Activated naive CD4-positive, alpha-beta T cell treated with anti-CD3 and anti-CD28 coated beads, Interleukin-2, amount 10 ng/mL, durations not matched to agents 7 days and 5 days (primary cell): ENCODE data around the gene SH3PXD2A.
"Not testable (repeated sequence)": the region's sequence is repeated elsewhere in the genome, so short reads cannot be mapped to it uniquely, and the experiment has no call there.

Source experiments
- CTCF ChIA-PET: fragments of 350-600 bp; sonication (Branson Sonifier 250); formaldehyde crosslinking; loops from one replicate; lab custom pipeline; 2021; ENCODE audit warnings: antibody characterized with exemption; lab: Charles Lee
- DNase-seq: peaks from one replicate; pipeline ENCODE4 v3.0.0-alpha.2; 2020
- H3K27ac Mint-ChIP-seq: one replicate; pipeline ENCODE4 v1.8.0; 2021; ENCODE audit warnings: mild to moderate bottlenecking, moderate library complexity, mixed read lengths
- H3K27me3 Mint-ChIP-seq: one replicate; pipeline ENCODE4 v1.8.0; 2021; ENCODE audit warnings: mild to moderate bottlenecking, mixed read lengths
- H3K36me3 Mint-ChIP-seq: one replicate; pipeline ENCODE4 v1.8.0; 2021; ENCODE audit warnings: mixed read lengths
- H3K4me1 Mint-ChIP-seq: one replicate; pipeline ENCODE4 v1.8.0; 2021; ENCODE audit warnings: mixed read lengths
- H3K4me3 Mint-ChIP-seq: one replicate; pipeline ENCODE4 v1.8.0; 2021; ENCODE audit warnings: mild to moderate bottlenecking, moderate library complexity, mixed read lengths
- H3K9me3 Mint-ChIP-seq: one replicate; pipeline ENCODE4 v1.8.0; 2021; ENCODE audit warnings: mixed read lengths

The SH3PXD2A gene

DNA sequence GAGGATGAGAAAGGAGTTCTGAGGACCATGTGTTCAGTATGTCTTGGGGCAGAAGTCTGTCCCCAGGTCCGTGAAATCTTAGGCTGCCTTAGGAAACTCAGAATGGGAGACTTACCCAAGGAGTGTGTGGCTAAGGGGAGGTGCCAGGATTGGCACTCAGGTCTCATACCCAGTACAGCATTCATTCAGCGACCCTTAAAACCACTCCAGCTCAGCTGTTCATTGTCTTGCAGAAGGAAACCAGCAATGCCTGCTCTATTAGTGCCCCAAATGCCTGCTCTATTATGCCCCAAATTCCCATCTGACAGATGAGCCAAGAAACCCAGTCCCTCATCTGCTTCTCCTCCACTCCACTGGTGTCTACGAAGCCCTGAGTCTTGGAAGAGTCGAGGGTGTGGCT, 214.1 kb downstream of the SH3PXD2A start:
- Mint-ChIP-seq H3K27me3 (no peaks in the 10 kb centered on the region), H3K27ac (no peak overlapping the region), H3K4me1 (no peaks in the 10 kb centered on the region), H3K9me3 (no peaks in the 10 kb centered on the region), H3K4me3 (no peak overlapping the region), H3K36me3 (no peaks in the 10 kb centered on the region)
- CTCF ChIA-PET = no interaction called here
- DNase-seq = no peak

DNA sequence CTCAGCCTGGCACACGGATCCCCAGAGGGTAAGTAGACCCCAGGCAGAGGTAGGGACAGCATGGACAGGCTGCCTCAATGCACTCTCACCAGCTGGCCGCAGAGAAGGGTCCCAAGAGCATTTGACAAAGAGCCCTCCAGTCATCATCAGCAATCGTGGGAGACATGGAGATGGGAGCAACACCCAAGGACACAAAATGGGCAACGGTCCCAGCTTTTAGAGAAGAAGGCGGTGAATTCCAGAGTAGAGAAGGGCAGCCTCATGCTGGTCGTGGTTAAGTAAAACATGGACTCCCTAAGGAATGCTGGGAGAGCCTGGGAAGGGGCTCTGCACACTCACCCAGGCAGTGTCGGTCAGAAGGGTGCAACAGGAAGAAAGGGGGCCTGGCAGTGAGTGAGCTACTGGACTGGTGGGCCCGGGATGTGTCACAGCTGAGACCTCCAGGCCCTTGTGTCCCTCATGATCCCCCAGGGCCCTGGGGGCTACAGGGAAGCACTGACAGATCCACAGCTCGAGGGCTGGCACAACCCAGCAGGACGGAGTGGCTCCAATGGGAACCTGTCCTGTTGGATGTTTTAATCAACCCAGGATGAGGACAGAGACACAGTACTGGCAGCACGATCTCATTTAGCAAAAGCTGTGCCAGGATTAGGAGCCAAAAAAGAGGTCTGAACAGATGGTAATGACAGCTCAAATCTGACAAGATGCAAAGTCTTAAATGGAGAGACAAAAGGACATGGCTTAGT, 214.8 kb downstream of the SH3PXD2A start:
- no peak overlapping the region for H3K4me3 Mint-ChIP-seq
- no peak for DNase-seq
- H3K4me1 Mint-ChIP-seq = no peaks in the 10 kb centered on the region
- H3K36me3 Mint-ChIP-seq = no peaks in the 10 kb centered on the region
- no peaks in the 10 kb centered on the region for H3K27me3 Mint-ChIP-seq
- CTCF ChIA-PET = no interaction called here
- H3K27ac Mint-ChIP-seq = no peak overlapping the region
- no peaks in the 10 kb centered on the region for H3K9me3 Mint-ChIP-seq

DNA sequence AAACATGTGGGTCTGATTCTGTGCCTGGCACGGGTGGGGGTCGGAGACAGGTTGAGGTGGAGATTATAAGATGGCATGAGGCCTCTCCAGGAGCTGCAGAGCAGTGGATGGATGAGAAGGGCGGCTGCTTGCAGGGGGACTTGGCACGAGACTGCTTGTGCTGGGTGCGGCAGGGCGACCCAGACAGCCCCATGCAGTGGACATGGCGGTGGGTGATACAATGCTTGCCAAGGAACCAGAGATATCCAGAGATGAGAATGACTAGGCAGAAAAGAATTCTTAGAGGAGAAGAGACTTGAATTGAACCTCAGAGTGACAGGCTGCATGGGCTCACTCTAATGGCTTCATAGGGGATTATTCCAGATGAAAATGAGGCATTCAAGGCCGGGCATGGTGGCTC, 216.4 kb downstream of the SH3PXD2A start:
- no peak for DNase-seq
- H3K27ac Mint-ChIP-seq = no peak overlapping the region
- H3K9me3 Mint-ChIP-seq = no peaks in the 10 kb centered on the region
- no peaks in the 10 kb centered on the region for H3K27me3 Mint-ChIP-seq
- CTCF ChIA-PET = no interaction called here
- H3K4me3 Mint-ChIP-seq = no peak overlapping the region
- H3K4me1 Mint-ChIP-seq = no peaks in the 10 kb centered on the region
- no peaks in the 10 kb centered on the region for H3K36me3 Mint-ChIP-seq

DNA sequence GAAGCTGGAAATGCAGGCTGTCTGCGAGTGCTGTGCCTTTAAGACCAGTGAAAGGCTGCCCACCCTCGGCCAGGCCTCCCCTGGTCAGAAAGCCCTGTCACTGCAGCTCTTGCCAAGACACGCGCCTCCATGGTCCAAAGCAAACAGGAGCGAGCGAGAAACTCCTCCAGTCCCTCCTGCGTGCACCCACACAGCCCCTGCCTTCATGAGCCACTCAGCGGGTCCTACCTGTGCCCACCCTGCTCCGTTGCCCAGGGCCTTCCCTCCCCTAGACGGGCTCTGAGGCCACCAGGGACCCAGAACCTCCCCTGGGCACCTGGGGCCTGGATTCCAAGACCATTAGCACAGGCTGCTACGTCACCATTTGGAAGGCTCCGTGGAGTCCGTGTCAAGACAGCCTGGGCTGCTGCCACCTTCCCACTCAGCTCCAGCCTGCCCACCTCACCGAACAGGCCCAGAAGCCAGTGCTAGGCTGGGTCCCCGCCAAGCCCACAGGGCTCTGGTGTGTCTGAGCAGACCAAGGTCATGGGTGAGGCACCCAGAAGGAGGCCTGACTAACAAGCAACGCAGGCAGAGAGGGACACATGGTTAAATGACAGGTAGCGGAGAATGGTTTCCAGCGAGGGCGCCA, 217.3 kb downstream of the SH3PXD2A start:
- H3K4me3 Mint-ChIP-seq = no peak overlapping the region
- CTCF ChIA-PET = interaction anchor here (1.1 to 1.4 kb wide), 2 partner anchors 45 to 48 kb away, joined by 3 to 4 read pairs; no protein-coding TSS in a partner anchor
- DNase-seq = no peak
- H3K36me3 Mint-ChIP-seq = no peaks in the 10 kb centered on the region
- no peaks in the 10 kb centered on the region for H3K27me3 Mint-ChIP-seq
- H3K4me1 Mint-ChIP-seq = no peaks in the 10 kb centered on the region
- no peaks in the 10 kb centered on the region for H3K9me3 Mint-ChIP-seq
- H3K27ac Mint-ChIP-seq = no peak overlapping the region

DNA sequence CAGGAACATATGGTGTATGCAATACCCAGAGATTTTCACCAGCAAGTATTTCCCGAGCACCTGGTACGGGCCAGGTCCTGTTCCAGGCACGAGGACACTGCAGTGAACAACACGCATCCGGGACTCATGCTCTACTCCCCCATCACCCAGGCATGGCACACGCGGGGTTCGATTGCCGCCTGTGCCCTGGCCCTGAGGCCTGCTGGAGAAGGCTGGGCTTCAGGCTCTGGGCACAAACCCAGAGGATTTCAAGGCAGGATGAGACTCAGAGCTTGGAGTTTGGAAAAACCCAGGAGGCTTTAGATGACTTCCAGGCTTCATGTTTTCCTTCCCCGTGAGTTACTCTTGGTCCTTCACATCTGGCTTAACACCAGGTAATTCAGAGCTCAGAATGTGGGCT, 218.4 kb downstream of the SH3PXD2A start:
- no peaks in the 10 kb centered on the region for H3K27me3 Mint-ChIP-seq
- CTCF ChIA-PET = interaction anchor here (1.4 kb wide), 1 partner anchor 44 kb away, joined by 3 read pairs; no protein-coding TSS in a partner anchor

DNA sequence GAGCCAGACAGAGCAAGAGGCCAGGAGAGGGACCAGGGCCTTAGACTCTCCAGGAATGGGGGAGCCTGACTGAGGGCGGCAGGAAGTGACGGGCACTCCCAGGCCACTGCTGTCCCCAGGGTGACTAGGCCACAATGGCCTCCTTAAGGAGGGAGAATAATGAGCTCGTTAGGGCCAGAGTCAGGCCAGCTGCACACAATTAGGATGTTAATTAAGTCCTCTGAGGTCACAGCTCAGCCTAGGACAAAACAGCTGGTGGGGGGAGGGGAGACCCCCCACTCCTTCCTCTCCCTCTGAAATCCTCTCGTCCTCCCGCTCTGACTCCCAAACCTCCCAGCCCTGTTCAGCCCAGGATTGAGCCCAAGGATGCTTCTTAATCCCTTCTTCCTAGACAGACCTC, 218.9 kb downstream of the SH3PXD2A start:
- no peak overlapping the region for H3K27ac Mint-ChIP-seq

More for the DNA sequence above, 218.4 kb downstream of the SH3PXD2A start:
- no peaks in the 10 kb centered on the region for H3K36me3 Mint-ChIP-seq
- peaks cover 5% of the 10 kb centered on the region for H3K4me1 Mint-ChIP-seq
- H3K4me3 Mint-ChIP-seq = no peak overlapping the region
- H3K9me3 Mint-ChIP-seq = no peaks in the 10 kb centered on the region
- DNase-seq = no peak
- no peak overlapping the region for H3K27ac Mint-ChIP-seq

DNA sequence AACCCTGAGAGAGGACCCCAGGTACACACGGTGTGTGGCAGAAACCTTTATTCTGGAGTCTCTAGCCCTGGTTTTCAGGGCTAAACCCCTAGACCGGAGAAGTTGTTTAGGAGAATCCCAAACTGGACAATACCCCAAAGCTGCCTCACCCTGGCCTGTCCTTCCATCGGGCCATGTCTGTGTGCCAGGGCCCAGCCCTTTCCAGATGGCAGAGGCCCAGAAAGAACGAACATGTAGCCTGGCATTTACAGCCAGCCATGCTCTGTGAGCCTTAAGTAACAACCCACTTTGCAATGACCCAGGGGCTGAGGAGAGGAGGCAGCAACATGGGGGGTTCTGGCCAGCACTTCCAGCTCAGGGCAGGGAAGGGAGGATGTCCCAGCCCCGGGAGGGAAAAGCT, 219.8 kb downstream of the SH3PXD2A start:
- Mint-ChIP-seq H3K9me3 (no peaks in the 10 kb centered on the region), H3K4me1 (peaks cover 5% of the 10 kb centered on the region), H3K27ac (no peak overlapping the region), H3K27me3 (no peaks in the 10 kb centered on the region), H3K4me3 (no peak overlapping the region), H3K36me3 (no peaks in the 10 kb centered on the region)
- CTCF ChIA-PET = interaction anchor here (4.2 kb wide), 1 partner anchor 51 kb away, joined by 18 read pairs; no protein-coding TSS in a partner anchor
- DNase-seq = no peak

More for the DNA sequence above, 218.9 kb downstream of the SH3PXD2A start:
- peaks cover 5% of the 10 kb centered on the region for H3K4me1 Mint-ChIP-seq
- H3K27me3 Mint-ChIP-seq = no peaks in the 10 kb centered on the region
- H3K9me3 Mint-ChIP-seq = no peaks in the 10 kb centered on the region
- H3K36me3 Mint-ChIP-seq = no peaks in the 10 kb centered on the region
- CTCF ChIA-PET = interaction anchor here (1.4 kb wide), 1 partner anchor 43 kb away, joined by 3 read pairs; no protein-coding TSS in a partner anchor
- DNase-seq = no peak
- no peak overlapping the region for H3K4me3 Mint-ChIP-seq

DNA sequence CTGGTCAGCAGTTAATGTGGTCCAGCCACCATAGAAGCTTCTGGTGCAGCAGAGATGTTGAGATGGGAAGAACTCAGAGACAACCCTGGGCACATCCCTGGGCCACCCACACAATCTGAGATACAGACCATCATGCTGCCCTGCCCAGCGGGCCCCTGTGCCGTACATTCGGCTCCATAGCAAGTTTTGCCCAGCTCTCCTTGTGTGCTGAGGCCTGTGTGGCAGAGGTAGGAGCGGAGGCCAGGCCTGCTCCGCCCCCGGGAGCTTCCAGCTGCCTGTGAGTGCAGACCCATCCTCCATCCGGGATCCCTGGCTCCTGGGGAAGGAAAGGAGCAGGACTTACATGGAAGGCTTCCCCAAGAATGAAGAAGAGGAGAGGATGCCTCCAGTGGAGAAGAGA, 221.5 kb downstream of the SH3PXD2A start:
- Mint-ChIP-seq H3K27me3 (no peaks in the 10 kb centered on the region), H3K36me3 (no peaks in the 10 kb centered on the region), H3K4me3 (no peak overlapping the region), H3K4me1 (peaks cover 5% of the 10 kb centered on the region), H3K27ac (no peak overlapping the region), H3K9me3 (no peaks in the 10 kb centered on the region)
- CTCF ChIA-PET = interaction anchor here (0.8 to 4.2 kb wide), 2 partner anchors 52 to 68 kb away, joined by 3 to 18 read pairs; no protein-coding TSS in a partner anchor
- no peak for DNase-seq

DNA sequence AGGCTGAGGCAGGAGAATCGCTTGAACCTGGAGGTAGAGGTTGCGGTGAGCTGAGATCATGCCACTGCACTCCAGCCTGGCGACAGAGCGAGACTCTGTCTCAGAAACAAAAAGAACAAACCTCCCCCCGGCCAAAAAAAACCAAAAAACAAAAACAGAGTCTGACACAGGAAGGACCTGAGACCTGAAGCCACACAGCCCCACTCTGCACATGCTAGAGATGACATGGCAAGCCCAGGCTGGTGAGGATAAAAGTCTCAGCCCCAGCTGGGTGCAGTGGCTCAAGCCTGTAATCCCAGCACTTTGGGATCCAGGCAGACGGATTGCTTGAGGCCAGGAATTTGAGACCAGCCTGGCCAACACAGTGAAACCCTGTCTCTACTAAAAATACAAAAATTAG, 222.5 kb downstream of the SH3PXD2A start:
- not testable (repeated sequence) for DNase-seq, H3K9me3 Mint-ChIP-seq, H3K27me3 Mint-ChIP-seq, H3K4me1 Mint-ChIP-seq, H3K4me3 Mint-ChIP-seq, H3K36me3 Mint-ChIP-seq
- peak overlapping the region; percentile 28 for H3K27ac Mint-ChIP-seq
- CTCF ChIA-PET = interaction anchor here (0.8 to 4.2 kb wide), 2 partner anchors 53 to 67 kb away, joined by 3 to 18 read pairs; no protein-coding TSS in a partner anchor

DNA sequence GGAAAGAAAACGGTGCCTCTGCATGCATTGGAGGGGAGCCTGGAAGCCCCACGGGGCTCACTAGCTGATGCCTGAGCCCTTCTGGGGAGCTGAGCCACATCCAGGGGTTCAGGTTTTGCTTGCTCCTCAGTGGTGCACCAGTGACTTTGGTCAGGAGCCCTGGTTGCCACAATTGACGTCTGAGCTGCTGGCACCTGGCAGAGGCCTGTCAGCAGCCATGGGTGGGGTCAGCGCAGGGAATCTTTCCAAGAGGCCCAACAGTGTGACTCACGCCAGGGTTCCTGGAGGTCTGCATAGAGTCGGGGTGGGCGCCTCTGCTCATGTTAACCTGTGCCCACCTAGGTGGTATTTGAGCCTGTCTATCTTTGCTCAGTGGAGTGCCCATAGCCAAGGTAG, 223.1 kb downstream of the SH3PXD2A start:
- CTCF ChIA-PET = interaction anchor here (4.2 kb wide), 1 partner anchor 54 kb away, joined by 18 read pairs; no protein-coding TSS in a partner anchor
- no peak overlapping the region for H3K4me3 Mint-ChIP-seq
- H3K36me3 Mint-ChIP-seq = no peaks in the 10 kb centered on the region
- H3K27me3 Mint-ChIP-seq = no peaks in the 10 kb centered on the region
- no peak overlapping the region for H3K27ac Mint-ChIP-seq
- H3K4me1 Mint-ChIP-seq = peaks cover 5% of the 10 kb centered on the region
- H3K9me3 Mint-ChIP-seq = no peaks in the 10 kb centered on the region
- DNase-seq = no peak

DNA sequence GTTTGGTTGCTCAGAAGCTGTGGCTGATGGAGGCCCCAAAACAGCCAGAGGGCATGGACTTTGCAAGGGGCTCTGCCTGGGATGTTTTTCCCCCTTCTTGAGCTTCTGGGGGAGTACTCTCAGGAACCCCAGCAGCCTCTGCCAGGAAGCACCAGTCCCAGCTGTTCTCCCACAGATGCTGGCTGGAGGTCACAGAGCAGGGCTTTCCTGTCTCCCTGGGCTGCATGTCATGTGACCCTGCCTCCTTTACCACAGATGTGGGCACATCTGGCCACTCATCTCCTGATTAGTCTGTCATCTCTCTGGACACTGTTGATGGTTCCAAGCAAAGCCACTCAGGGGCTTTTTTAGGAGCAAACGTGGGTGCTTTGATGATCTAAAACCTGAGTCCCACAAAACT, 225.2 kb downstream of the SH3PXD2A start:
- CTCF ChIA-PET = interaction anchor here (0.9 kb wide), 1 partner anchor 56 kb away, joined by 3 read pairs; no protein-coding TSS in a partner anchor
- DNase-seq = no peak
- H3K4me3 Mint-ChIP-seq = no peak overlapping the region
- H3K27ac Mint-ChIP-seq = no peak overlapping the region
- peaks cover 5% of the 10 kb centered on the region for H3K4me1 Mint-ChIP-seq
- peaks cover under 1% of the 10 kb centered on the region for H3K36me3 Mint-ChIP-seq
- no peaks in the 10 kb centered on the region for H3K27me3 Mint-ChIP-seq
- no peaks in the 10 kb centered on the region for H3K9me3 Mint-ChIP-seq

DNA sequence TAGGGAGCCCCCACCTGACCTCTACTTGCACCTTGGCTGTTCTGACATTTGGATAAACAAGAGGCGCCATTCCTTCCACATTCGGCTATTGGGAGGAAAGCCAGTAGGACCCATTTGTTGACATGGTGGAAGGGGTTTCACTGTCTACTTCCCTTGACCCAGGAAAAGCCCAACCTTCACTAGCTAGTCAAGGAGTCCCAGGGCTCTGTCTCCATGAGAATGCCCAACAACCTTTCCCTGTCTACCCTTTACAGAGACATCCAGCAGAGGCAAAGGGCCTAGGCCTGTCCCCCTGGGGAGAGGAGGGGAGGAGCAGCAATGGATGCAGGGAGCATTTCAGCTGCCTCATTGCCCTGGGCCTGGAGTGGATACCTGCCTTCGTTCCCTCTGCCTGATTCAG, 225.8 kb downstream of the SH3PXD2A start:
- Mint-ChIP-seq H3K27ac (no peak overlapping the region), H3K27me3 (no peaks in the 10 kb centered on the region), H3K9me3 (no peaks in the 10 kb centered on the region), H3K4me3 (no peak overlapping the region), H3K4me1 (peaks cover 5% of the 10 kb centered on the region), H3K36me3 (peaks cover 2% of the 10 kb centered on the region)
- CTCF ChIA-PET = interaction anchor here (0.9 kb wide), 1 partner anchor 56 kb away, joined by 3 read pairs; no protein-coding TSS in a partner anchor
- no peak for DNase-seq

DNA sequence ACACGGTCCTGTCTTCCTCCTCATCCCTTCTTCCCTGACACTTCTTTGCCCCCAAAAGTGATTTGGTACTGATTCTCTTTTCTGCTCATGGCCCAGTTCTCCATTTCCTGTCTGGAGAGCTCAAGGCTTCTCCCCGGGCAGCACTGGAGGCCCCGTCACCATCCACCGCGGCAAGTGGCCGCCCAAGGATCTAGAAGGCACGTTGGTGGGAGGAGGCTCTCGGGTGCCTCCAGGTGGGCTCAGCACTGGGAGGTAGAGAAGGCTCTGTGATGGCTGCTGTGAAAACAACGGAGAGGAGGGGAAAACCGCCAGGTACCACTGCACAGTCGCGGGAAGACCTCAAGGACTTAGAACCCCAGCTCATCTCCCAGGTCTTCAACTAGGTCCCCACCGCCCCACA, 227.5 kb downstream of the SH3PXD2A start:
- Mint-ChIP-seq H3K9me3 (no peaks in the 10 kb centered on the region), H3K27ac (no peak overlapping the region), H3K4me1 (peaks cover 5% of the 10 kb centered on the region), H3K27me3 (no peaks in the 10 kb centered on the region), H3K36me3 (peaks cover 2% of the 10 kb centered on the region), H3K4me3 (no peak overlapping the region)
- DNase-seq = no peak
- CTCF ChIA-PET = interaction anchor here (1.4 kb wide), 1 partner anchor 32 kb away, joined by 4 read pairs; no protein-coding TSS in a partner anchor

DNA sequence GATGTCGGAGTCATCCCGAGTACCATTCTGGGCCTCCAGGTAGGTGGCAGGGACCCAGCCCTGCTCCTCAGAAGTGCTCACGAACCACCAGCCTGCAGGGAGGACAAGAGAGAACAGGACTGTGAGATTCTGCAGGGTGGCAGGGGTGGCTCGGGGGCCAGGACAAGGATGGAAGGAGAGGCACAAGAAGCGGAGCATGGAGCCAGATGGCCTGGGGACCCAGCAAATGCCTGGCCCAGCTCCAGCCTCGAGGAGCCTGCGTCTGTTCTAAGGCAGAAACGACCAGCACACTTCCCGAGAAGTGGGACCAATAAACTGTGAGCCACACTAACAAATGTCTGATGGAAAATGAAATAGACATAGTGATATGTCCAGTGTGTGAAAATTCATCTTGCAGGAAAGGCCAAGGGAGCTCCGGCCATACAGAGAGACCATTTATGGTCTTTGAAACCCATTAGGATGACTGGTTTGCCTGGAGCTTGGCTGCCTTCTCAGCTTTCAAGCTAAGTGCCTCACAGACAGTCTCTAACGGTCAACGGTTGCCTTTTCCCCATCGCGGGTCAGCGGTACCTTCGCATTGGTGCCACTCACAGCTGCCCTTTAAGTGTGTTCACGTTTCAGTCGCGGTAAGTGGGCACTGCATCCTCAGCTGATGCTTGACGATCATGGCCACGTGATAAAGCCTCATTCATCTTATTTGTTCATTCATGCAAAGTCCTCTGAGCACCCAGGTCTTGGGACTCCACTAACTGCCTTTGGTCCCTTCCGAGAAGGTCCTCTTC, 228.1 kb downstream of the SH3PXD2A start:
- DNase-seq = no peak

More for the DNA sequence above, 228.1 kb downstream of the SH3PXD2A start:
- Mint-ChIP-seq H3K27me3 (no peaks in the 10 kb centered on the region), H3K27ac (no peak overlapping the region), H3K36me3 (peaks cover 2% of the 10 kb centered on the region), H3K4me3 (no peak overlapping the region), H3K4me1 (peaks cover 2% of the 10 kb centered on the region), H3K9me3 (no peaks in the 10 kb centered on the region)
- CTCF ChIA-PET = interaction anchor here (0.7 to 1.4 kb wide), 2 partner anchors 22 to 32 kb away, joined by 3 to 4 read pairs; no protein-coding TSS in a partner anchor
